Glomerular visceral epithelial cell (primary cell): ENCODE measurements around the gene MS4A14.
"Not testable (repeated sequence)": the region's sequence is repeated elsewhere in the genome, so short reads cannot be mapped to it uniquely, and the experiment has no call there.

ENCODE experiments used
- DNase-seq: peaks from one replicate; pipeline ENCODE4 v3.0.0-alpha.2; 2016; ENCODE audit errors: extremely low spot score

MS4A14 gene

GRCh38 chr11:60396382-60396781, at the start of gene MS4A14:
MS4A14 (plus strand) TSS chr11:60396459; CDS start chr11:60396579, 120 bp downstream.
- DNase-seq = no peak

GRCh38 chr11:60347084-60347797, 49.0 kb upstream of the MS4A14 start:
- DNase-seq = no peak

- no peak for DNase-seq
Measured at GRCh38 chr11:60348116-60348515, 48.1 kb upstream of the MS4A14 start.

GRCh38 chr11:60349990-60350389, 46.3 kb upstream of the MS4A14 start:
- no peak for DNase-seq

- DNase-seq = no peak
Measured at GRCh38 chr11:60357771-60358170, 38.5 kb upstream of the MS4A14 start.

GRCh38 chr11:60360621-60361020, 35.6 kb upstream of the MS4A14 start:
- no peak for DNase-seq

- DNase-seq = no peak
Measured at GRCh38 chr11:60362241-60362640, 34.0 kb upstream of the MS4A14 start.

GRCh38 chr11:60363542-60364470, 32.5 kb upstream of the MS4A14 start:
- DNase-seq = peak; percentile 60

GRCh38 chr11:60366262-60366904, 29.9 kb upstream of the MS4A14 start:
- DNase-seq = not testable (repeated sequence)

GRCh38 chr11:60367009-60367408, 29.2 kb upstream of the MS4A14 start:
- DNase-seq = no peak

- no peak for DNase-seq
Measured at GRCh38 chr11:60367896-60368295, 28.4 kb upstream of the MS4A14 start.

GRCh38 chr11:60370252-60370810, 25.9 kb upstream of the MS4A14 start:
- DNase-seq = no peak

- DNase-seq = no peak
Measured at GRCh38 chr11:60370811-60371298, 25.4 kb upstream of the MS4A14 start.

GRCh38 chr11:60371386-60371785, 24.9 kb upstream of the MS4A14 start:
- no peak for DNase-seq

- DNase-seq = no peak
Measured at GRCh38 chr11:60371854-60372253, 24.4 kb upstream of the MS4A14 start.

- DNase-seq = no peak
Measured at GRCh38 chr11:60372767-60373166, 23.5 kb upstream of the MS4A14 start.

GRCh38 chr11:60375316-60375715, 20.9 kb upstream of the MS4A14 start:
- no peak for DNase-seq

GRCh38 chr11:60376601-60377000, 19.7 kb upstream of the MS4A14 start:
- DNase-seq = no peak

GRCh38 chr11:60377401-60378136, 18.7 kb upstream of the MS4A14 start:
- no peak for DNase-seq

GRCh38 chr11:60378354-60378753, 17.9 kb upstream of the MS4A14 start, which contains the start of gene MS4A7:
MS4A7 (plus strand) TSS chr11:60378532; CDS start chr11:60383142, 4,610 bp downstream.
- DNase-seq = no peak

- DNase-seq = no peak
Measured at GRCh38 chr11:60389279-60389910, 6.9 kb upstream of the MS4A14 start.
